Choroid plexus epithelial cell (primary cell): ENCODE measurements around the gene OPRD1.
"Not testable (repeated sequence)": the region's sequence is repeated elsewhere in the genome, so short reads cannot be mapped to it uniquely, and the experiment has no call there.

Source experiments
- DNase-seq: peaks from one replicate; pipeline ENCODE4 v3.0.0-alpha.2; 2010; ENCODE audit warnings: low read depth
- H3K4me3 ChIP-seq: 2 replicates; pipeline ENCODE4 v1.5.1; 2011; ENCODE audit warnings: low read depth, mild to moderate bottlenecking, control low read depth, low read length, moderate library complexity
- CTCF ChIP-seq: conservative IDR thresholded peaks from 2 replicates; pipeline ENCODE4 v1.5.1; 2011; ENCODE audit warnings: low read depth, mild to moderate bottlenecking, control low read depth, inconsistent platforms, low read length, moderate library complexity

The OPRD1 gene

GRCh38 chr1:28811766-28812668 is at the start of gene OPRD1:
Gene OPRD1 (plus strand): TSS chr1:28812170. CDS start chr1:28812384, 214 bp downstream.
- no peak within 1 kb of the TSS for H3K4me3 ChIP-seq
- no peak for DNase-seq
- no peak for TF ChIP-seq CTCF

DNA sequence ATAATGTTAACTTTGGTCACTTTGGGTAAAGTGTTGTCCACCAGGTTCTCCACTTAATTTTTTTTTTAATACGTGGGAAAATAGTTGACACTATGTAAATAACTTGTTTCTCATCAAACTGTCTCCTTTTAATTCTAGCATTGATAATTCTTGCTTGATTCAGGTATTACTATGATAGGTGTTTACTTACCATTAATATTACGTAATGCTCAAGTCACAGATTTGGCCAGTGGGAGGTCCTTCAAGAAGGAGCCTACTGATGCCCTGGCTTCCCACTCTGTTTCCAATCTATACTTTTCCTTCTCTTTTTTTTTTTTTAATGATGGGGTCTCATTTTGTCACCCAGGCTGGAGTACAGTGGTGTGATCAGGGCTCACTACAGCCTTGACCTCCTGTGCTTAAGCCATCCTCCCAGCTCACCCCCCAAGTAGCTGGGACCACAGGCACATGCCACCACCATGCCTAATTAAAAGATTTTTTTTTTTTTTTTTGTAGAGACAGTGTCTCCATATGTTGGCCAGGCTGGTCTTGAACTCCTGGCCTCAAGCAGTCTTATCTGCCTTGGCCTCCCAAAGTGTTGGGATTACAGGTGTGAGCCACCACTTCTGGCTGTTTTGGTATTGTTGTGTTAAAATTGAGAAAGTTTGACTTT is 45.3 kb upstream of the OPRD1 start:
- H3K4me3 ChIP-seq: no peak overlapping the region
- TF ChIP-seq CTCF: no peak
- DNase-seq: no peak

- no peak overlapping the region for H3K4me3 ChIP-seq
- no peak for TF ChIP-seq CTCF
- no peak for DNase-seq
These were observed 41.3 kb upstream of the OPRD1 start for GRCh38 chr1:28770601-28771165.

DNA sequence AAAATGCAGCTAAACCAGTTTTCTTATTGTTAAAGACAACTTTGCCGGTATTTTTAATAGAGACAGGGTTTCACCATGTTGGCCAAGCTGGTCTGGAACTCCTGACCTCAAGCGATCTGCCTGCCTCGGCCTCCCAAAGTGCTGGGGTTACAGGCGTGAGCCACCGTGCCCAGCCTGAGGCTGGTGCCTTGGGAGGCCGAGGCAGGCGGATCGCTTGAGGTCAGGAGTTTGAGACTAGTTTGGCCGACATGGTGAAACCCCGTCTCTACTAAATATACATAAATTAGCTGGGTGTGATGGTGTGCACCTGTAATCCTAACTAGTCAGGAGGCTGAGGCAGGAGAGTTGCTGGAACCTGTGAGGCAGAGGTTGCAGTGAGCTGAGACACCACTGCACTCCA is 40.0 kb upstream of the OPRD1 start:
- not testable (repeated sequence) for DNase-seq, H3K4me3 ChIP-seq

- H3K4me3 ChIP-seq: no peak overlapping the region
- TF ChIP-seq CTCF: no peak
- no peak for DNase-seq
These were observed 38.9 kb upstream of the OPRD1 start for GRCh38 chr1:28773105-28773504.

DNA sequence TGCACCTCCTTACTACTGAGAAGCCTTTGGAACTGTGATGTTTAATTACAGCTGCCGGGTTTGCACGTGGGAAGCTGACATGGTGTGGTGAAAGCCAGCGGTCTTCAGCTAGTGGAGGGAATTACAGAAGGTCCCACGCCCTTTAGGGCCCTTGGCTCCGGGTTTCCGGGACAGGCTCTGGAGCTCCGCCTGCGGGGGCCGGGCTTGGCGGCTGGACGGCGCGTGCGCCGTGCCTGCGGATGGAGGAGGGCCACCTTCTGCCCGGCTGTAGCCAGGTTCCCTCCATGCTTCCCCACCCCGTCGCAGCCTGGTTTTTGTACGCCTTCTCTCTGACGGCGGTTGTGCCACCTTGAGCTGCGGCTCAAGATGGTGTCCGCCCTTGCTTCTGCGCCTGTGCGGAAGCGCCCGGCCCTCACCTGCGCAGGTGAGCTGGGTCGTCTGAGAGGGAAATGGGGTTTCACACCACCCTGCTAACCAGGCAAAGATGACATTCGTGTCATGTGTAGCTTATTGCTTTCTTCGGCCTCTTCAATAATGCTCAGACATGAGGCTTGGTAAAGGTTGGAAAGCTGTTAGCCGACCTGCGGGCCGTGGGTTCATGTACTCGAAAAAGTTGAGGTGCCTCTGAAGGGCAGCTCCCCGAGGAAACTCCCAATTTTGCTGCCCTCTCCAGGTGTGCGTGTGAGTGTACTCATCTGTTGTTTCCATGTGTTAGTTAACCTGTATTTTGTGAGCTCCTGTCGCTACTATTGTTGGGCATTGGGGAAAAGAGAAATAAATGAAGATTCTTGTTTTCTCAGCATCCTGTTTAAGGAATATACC is 36.6 kb upstream of the OPRD1 start:
- DNase-seq: peak; percentile 78
- H3K4me3 ChIP-seq: peak overlapping the region; percentile 51
- TF ChIP-seq CTCF: no peak

DNA sequence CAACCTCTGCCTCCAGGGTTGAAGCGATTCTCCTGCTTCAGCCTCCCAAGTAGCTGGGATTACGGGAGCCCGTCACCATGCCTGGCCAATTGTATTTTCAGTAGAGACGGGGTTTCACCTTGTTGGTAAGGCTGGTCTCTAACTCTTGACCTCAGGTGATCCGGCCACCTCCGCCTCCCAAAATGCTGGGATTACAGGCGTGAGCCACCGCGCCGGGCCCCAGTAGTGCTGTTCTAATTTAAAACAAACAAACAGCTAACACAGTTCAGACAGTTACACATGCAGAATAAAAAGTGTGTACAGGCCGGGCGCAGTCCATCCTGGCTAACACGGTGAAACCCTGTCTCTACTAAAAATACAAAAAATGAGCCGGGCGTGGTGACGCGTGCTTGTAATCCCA is 35.6 kb upstream of the OPRD1 start:
- no peak for DNase-seq
- no peak overlapping the region for H3K4me3 ChIP-seq
- no peak for TF ChIP-seq CTCF
